NB4 (cell line): Measurements from ENCODE around the gene ZNF423.

Experiments used
- TF ChIP-seq, protein P1 (sequence below): IDR thresholded peaks from one replicate; pipeline ENCODE4 v1.5.1; 2012; ENCODE audit warnings: low read depth, low read length
- TF ChIP-seq, protein P2 (sequence below): IDR thresholded peaks from 2 replicates; pipeline ENCODE4 v1.6.1; 2011; ENCODE audit warnings: low read depth, low read length

GRCh38 chr16:49760815-49761214 is 95.1 kb downstream of the ZNF423 start:
- TF ChIP-seq, protein P1, sequence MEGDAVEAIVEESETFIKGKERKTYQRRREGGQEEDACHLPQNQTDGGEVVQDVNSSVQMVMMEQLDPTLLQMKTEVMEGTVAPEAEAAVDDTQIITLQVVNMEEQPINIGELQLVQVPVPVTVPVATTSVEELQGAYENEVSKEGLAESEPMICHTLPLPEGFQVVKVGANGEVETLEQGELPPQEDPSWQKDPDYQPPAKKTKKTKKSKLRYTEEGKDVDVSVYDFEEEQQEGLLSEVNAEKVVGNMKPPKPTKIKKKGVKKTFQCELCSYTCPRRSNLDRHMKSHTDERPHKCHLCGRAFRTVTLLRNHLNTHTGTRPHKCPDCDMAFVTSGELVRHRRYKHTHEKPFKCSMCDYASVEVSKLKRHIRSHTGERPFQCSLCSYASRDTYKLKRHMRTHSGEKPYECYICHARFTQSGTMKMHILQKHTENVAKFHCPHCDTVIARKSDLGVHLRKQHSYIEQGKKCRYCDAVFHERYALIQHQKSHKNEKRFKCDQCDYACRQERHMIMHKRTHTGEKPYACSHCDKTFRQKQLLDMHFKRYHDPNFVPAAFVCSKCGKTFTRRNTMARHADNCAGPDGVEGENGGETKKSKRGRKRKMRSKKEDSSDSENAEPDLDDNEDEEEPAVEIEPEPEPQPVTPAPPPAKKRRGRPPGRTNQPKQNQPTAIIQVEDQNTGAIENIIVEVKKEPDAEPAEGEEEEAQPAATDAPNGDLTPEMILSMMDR, result no peak
- TF ChIP-seq, protein P2, sequence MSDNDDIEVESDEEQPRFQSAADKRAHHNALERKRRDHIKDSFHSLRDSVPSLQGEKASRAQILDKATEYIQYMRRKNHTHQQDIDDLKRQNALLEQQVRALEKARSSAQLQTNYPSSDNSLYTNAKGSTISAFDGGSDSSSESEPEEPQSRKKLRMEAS, result no peak
